SK-N-SH (cell line): ENCODE results near the gene DENND5A.

ENCODE experiments used
- CTCF ChIP-seq: fragments of 200-600 bp; sonication (generic); IDR thresholded peaks from 2 replicates; pipeline ENCODE4 v1.6.1; 2017; ENCODE audit warnings: antibody characterized with exemption, mild to moderate bottlenecking, moderate library complexity
- FOSL2 ChIP-seq: IDR thresholded peaks from 2 replicates; pipeline ENCODE4 v1.4.0; 2012; ENCODE audit warnings: low read depth, mild to moderate bottlenecking, moderate library complexity, borderline replicate concordance
- JUND ChIP-seq: IDR thresholded peaks from 2 replicates; pipeline ENCODE4 v1.4.0; 2012
- NRF1 ChIP-seq: IDR thresholded peaks from 2 replicates; pipeline ENCODE4 v1.6.1; 2012; ENCODE audit warnings: low read depth, mild to moderate bottlenecking, low read length

DNA sequence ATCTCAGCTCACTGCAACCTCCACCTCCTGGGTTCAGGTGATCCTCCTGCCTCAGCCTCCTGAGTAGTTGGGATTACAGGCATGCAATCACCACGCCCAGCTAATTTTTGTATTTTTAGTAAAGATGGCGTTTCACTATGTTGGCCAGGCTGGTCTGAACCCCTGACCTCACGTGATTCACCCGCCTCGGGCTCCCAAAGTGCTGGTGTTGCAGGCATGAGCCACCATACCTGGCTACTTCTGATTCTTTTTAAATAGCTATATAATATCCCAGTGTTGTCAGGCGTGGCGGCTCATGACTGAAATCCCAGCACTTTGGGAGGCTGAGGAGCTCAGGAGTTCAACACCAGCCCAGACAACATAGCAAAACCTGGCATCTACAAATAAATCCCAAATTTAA, 28.5 kb upstream of the DENND5A start:
- no peak for TF ChIP-seq NRF1
- no peak for TF ChIP-seq CTCF
- TF ChIP-seq FOSL2: no peak
- TF ChIP-seq JUND: no peak
